ENCODE data around the gene KCNMB1. TPM values are rescaled to one million over a fixed set of nuclear protein-coding genes. Genes with fewer than 3 reads are reported as not detected.

Gene KCNMB1
- total and polyA plus RNA-seq, 2 donors (not counting 1 experiment from before 2014, with no cell fraction given), result 0.06 TPM; not detected in 1

GRCh38 chr5:170430256-170430655 is 41.1 kb upstream of the KCNMB1 start:
- Histone ChIP-seq H3K27me3 (replicated peaks in 1 of 4; ENCODE audit: control extremely low read depth in 1 of 4, control insufficient read depth in 3 of 4, insufficient read depth in 4 of 4, low read length in 3 of 4) (peaks cover 0 to 6% (median under 1%) of the 10 kb centered on the region in 4 experiments), H3K9ac (ENCODE audit: low read length) (no peak overlapping the region), H3K4me3 (ENCODE audit: control extremely low read depth in 1 of 5, extremely low read depth in 1 of 5, insufficient read depth in 1 of 5, low read depth in 2 of 5, low read length in 4 of 5) (no peak overlapping the region), H4K20me1 (ENCODE audit: control insufficient read depth, insufficient read depth, low read length, poor library complexity, severe bottlenecking) (no peaks in the 10 kb centered on the region), H3K9me3 (ENCODE audit: control extremely low read depth in 1 of 3, control insufficient read depth in 2 of 3, insufficient read depth in 1 of 3, low read length in 2 of 3) (peaks cover 0 to 4% (median 0%) of the 10 kb centered on the region in 3 donors), H3K36me3 (replicated peaks in 1 of 2; ENCODE audit: control extremely low read depth in 1 of 2, control insufficient read depth in 1 of 2, extremely low read depth in 1 of 2, insufficient read depth in 2 of 2, low read length in 1 of 2) (no peaks in the 10 kb centered on the region), H3K4me1 (ENCODE audit: control insufficient read depth in 2 of 2, insufficient read depth in 2 of 2, low read length in 2 of 2) (no peaks in the 10 kb centered on the region), H3K79me2 (ENCODE audit: control insufficient read depth, insufficient read depth, low read length) (no peaks in the 10 kb centered on the region), H3K27ac (ENCODE audit: low read length in 2 of 2) (no peak overlapping the region), H3K4me2 (replicated peaks; ENCODE audit: low read depth, low read length, poor library complexity, severe bottlenecking) (no peak overlapping the region), H2AFZ (ENCODE audit: insufficient read depth, low read depth, low read length, poor library complexity, severe bottlenecking) (no peak overlapping the region)
- no peak for TF ChIP-seq EZH2 (IDR thresholded peaks at IDR 0.05; ENCODE audit: borderline replicate concordance, insufficient read depth, low read depth, low read length, poor library complexity, severe bottlenecking)
- no peak for TF ChIP-seq CTCF (IDR thresholded peaks at IDR 0.05)
- intact Hi-C loops (cut with micrococcal nuclease), result no loop called here
- POLR2A ChIA-PET, result no interaction called here
- Mint-ChIP-seq H3K4me1 (no peaks in the 10 kb centered on the region), H3K4me3 (no peak overlapping the region), H3K27ac (no peak overlapping the region), H3K27me3 (peaks cover 9% of the 10 kb centered on the region), H3K9me3 (ENCODE audit: insufficient read depth) (no peaks in the 10 kb centered on the region)
- DNase-seq (no peak), ATAC-seq (ENCODE audit: low read depth) (no peak)
- CTCF ChIA-PET, result interaction anchor here (1.5 kb wide), 1 partner anchor 9 kb away, joined by 3 read pairs; no protein-coding TSS in a partner anchor
- WGBS (ENCODE audit: insufficient coverage), result 79% methylated on average over 2 of the region's 4 CpGs

- H3K27ac Mint-ChIP-seq, result no peak overlapping the region
- Histone ChIP-seq H3K27me3 (replicated peaks in 1 of 4; ENCODE audit: control extremely low read depth in 1 of 4, control insufficient read depth in 3 of 4, insufficient read depth in 4 of 4, low read length in 3 of 4) (peaks cover 0 to 6% (median under 1%) of the 10 kb centered on the region in 4 experiments), H3K27ac (ENCODE audit: low read length in 2 of 2) (no peak overlapping the region), H3K9me3 (ENCODE audit: control extremely low read depth in 1 of 3, control insufficient read depth in 2 of 3, insufficient read depth in 1 of 3, low read length in 2 of 3) (peaks cover 0 to 4% (median 0%) of the 10 kb centered on the region in 3 donors), H3K4me2 (replicated peaks; ENCODE audit: low read depth, low read length, poor library complexity, severe bottlenecking) (no peak overlapping the region), H3K9ac (ENCODE audit: low read length) (no peak overlapping the region), H3K4me3 (ENCODE audit: control extremely low read depth in 1 of 5, extremely low read depth in 1 of 5, insufficient read depth in 1 of 5, low read depth in 2 of 5, low read length in 4 of 5) (no peak overlapping the region), H4K20me1 (ENCODE audit: control insufficient read depth, insufficient read depth, low read length, poor library complexity, severe bottlenecking) (no peaks in the 10 kb centered on the region), H3K36me3 (replicated peaks in 1 of 2; ENCODE audit: control extremely low read depth in 1 of 2, control insufficient read depth in 1 of 2, extremely low read depth in 1 of 2, insufficient read depth in 2 of 2, low read length in 1 of 2) (no peaks in the 10 kb centered on the region), H2AFZ (ENCODE audit: insufficient read depth, low read depth, low read length, poor library complexity, severe bottlenecking) (no peak overlapping the region), H3K79me2 (ENCODE audit: control insufficient read depth, insufficient read depth, low read length) (no peaks in the 10 kb centered on the region), H3K4me1 (ENCODE audit: control insufficient read depth in 2 of 2, insufficient read depth in 2 of 2, low read length in 2 of 2) (no peaks in the 10 kb centered on the region)
- DNase-seq (no peak), ATAC-seq (ENCODE audit: low read depth) (no peak)
- no peaks in the 10 kb centered on the region for H3K9me3 Mint-ChIP-seq (ENCODE audit: insufficient read depth)
- peaks cover 16% of the 10 kb centered on the region for H3K27me3 Mint-ChIP-seq
- CTCF ChIA-PET, result no interaction called here
- WGBS (ENCODE audit: insufficient coverage), result 97% methylated on average over 6 of the region's 7 CpGs
- H3K4me3 Mint-ChIP-seq, result no peak overlapping the region
- TF ChIP-seq EZH2 (IDR thresholded peaks at IDR 0.05; ENCODE audit: borderline replicate concordance, insufficient read depth, low read depth, low read length, poor library complexity, severe bottlenecking) (no peak), CTCF (IDR thresholded peaks at IDR 0.05) (no peak)
- no peaks in the 10 kb centered on the region for H3K4me1 Mint-ChIP-seq
- intact Hi-C loops (cut with micrococcal nuclease), result no loop called here
- POLR2A ChIA-PET, result no interaction called here
These were observed 39.8 kb upstream of the KCNMB1 start for GRCh38 chr5:170429014-170429413.

All from B cell (primary cell).